ENCODE data around the gene MBD6.

GRCh38 chr12:57474430-57474829, 48.2 kb upstream of the MBD6 start:
- TF ChIP-seq, protein P1, sequence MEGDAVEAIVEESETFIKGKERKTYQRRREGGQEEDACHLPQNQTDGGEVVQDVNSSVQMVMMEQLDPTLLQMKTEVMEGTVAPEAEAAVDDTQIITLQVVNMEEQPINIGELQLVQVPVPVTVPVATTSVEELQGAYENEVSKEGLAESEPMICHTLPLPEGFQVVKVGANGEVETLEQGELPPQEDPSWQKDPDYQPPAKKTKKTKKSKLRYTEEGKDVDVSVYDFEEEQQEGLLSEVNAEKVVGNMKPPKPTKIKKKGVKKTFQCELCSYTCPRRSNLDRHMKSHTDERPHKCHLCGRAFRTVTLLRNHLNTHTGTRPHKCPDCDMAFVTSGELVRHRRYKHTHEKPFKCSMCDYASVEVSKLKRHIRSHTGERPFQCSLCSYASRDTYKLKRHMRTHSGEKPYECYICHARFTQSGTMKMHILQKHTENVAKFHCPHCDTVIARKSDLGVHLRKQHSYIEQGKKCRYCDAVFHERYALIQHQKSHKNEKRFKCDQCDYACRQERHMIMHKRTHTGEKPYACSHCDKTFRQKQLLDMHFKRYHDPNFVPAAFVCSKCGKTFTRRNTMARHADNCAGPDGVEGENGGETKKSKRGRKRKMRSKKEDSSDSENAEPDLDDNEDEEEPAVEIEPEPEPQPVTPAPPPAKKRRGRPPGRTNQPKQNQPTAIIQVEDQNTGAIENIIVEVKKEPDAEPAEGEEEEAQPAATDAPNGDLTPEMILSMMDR (IDR thresholded peaks at IDR 0.05 in 8 of 11, conservative IDR thresholded peaks at IDR 0.05 in 3 of 11) = no peak
- peak in 1 of 3 donors; percentile 29 for TF ChIP-seq POLR2AphosphoS5 (IDR thresholded peaks at IDR 0.05)
